H9 (cell line): ENCODE results near the gene LYSMD3. TPM values are rescaled to one million over a fixed set of nuclear protein-coding genes. Genes with fewer than 3 reads are reported as not detected.

Experiments
- DNase-seq: peaks from one replicate; pipeline ENCODE4 v3.0.0-alpha.2; 2017
- H2AFZ ChIP-seq: one replicate; pipeline ENCODE4 v1.6.1; 2013; ENCODE audit warnings: mild to moderate bottlenecking, low read length, control low read depth, moderate library complexity
- H2AK5ac ChIP-seq: 2 replicates; pipeline ENCODE4 v1.6.1; 2013; ENCODE audit warnings: low read length, control low read depth, mixed read lengths; ENCODE audit not compliant: insufficient read length
- H2BK120ac ChIP-seq: one replicate; pipeline ENCODE4 v1.6.1; 2013; ENCODE audit warnings: low read depth, mild to moderate bottlenecking, low read length, control low read depth, inconsistent platforms; ENCODE audit not compliant: poor library complexity, severe bottlenecking
- H2BK12ac ChIP-seq: 2 replicates; pipeline ENCODE4 v1.6.1; 2013; ENCODE audit warnings: low read length, control low read depth, mixed read lengths, low read depth; ENCODE audit not compliant: insufficient read length
- H2BK15ac ChIP-seq: 2 replicates; pipeline ENCODE4 v1.6.1; 2013; ENCODE audit warnings: low read depth, low read length, control low read depth
- H2BK20ac ChIP-seq: one replicate; pipeline ENCODE4 v1.6.1; 2013; ENCODE audit warnings: low read depth, mild to moderate bottlenecking, low read length, control low read depth, inconsistent platforms; ENCODE audit not compliant: poor library complexity, severe bottlenecking
- H2BK5ac ChIP-seq: 2 replicates; pipeline ENCODE4 v1.6.1; 2013; ENCODE audit warnings: low read length, control low read depth, mixed read lengths; ENCODE audit not compliant: insufficient read length
- H3K14ac ChIP-seq: 2 replicates; pipeline ENCODE4 v1.6.1; 2013; ENCODE audit warnings: low read length, control low read depth; ENCODE audit not compliant: insufficient read depth
- H3K18ac ChIP-seq: 2 replicates; pipeline ENCODE4 v1.6.1; 2013; ENCODE audit warnings: low read depth, mild to moderate bottlenecking, mixed read lengths, low read length, control low read depth; ENCODE audit not compliant: insufficient read length
- H3K23ac ChIP-seq: 2 replicates; pipeline ENCODE4 v1.6.1; 2013; ENCODE audit warnings: low read length, control low read depth, mixed read lengths, low read depth; ENCODE audit not compliant: insufficient read length
- H3K23me2 ChIP-seq: 2 replicates; pipeline ENCODE4 v1.6.1; 2013; ENCODE audit warnings: low read depth, mild to moderate bottlenecking, mixed read lengths, low read length, control low read depth; ENCODE audit not compliant: insufficient read length, poor library complexity, severe bottlenecking
- H3K27ac ChIP-seq: 2 replicates; pipeline ENCODE4 v1.5.1; 2013; ENCODE audit warnings: low read length, control low read depth, mixed read lengths, low read depth; ENCODE audit not compliant: insufficient read length
- H3K27me3 ChIP-seq: 2 replicates; pipeline ENCODE4 v1.6.1; 2013; ENCODE audit warnings: low read length, control low read depth, inconsistent platforms; ENCODE audit not compliant: insufficient read depth
- H3K4ac ChIP-seq: 2 replicates; pipeline ENCODE4 v1.6.1; 2013; ENCODE audit warnings: low read depth, mild to moderate bottlenecking, control low read depth, inconsistent platforms, low read length, moderate library complexity
- H3K4me1 ChIP-seq: 2 replicates; pipeline ENCODE4 v1.6.1; 2013; ENCODE audit warnings: low read length, control low read depth, inconsistent platforms; ENCODE audit not compliant: insufficient read depth
- H3K4me2 ChIP-seq: 2 replicates; pipeline ENCODE4 v1.6.1; 2013; ENCODE audit warnings: low read length, control low read depth, mixed read lengths; ENCODE audit not compliant: insufficient read length, insufficient read depth
- H3K56ac ChIP-seq: 2 replicates; pipeline ENCODE4 v1.6.1; 2013; ENCODE audit warnings: low read depth, mild to moderate bottlenecking, mixed read lengths, low read length, control low read depth; ENCODE audit not compliant: insufficient read length
- H3K79me1 ChIP-seq: 2 replicates; pipeline ENCODE4 v1.6.1; 2013; ENCODE audit warnings: low read depth, mild to moderate bottlenecking, moderate library complexity, low read length, control low read depth, inconsistent platforms; ENCODE audit not compliant: insufficient read depth, poor library complexity, severe bottlenecking
- H3K79me2 ChIP-seq: 2 replicates; pipeline ENCODE4 v1.6.1; 2013; ENCODE audit warnings: low read length, control low read depth, inconsistent platforms; ENCODE audit not compliant: insufficient read depth
- H3K9ac ChIP-seq: 2 replicates; pipeline ENCODE4 v1.6.1; 2013; ENCODE audit warnings: low read length, control low read depth, mixed read lengths; ENCODE audit not compliant: insufficient read length; ENCODE audit errors: extremely low read depth
- H3K9me3 ChIP-seq: one replicate; pipeline ENCODE4 v1.6.1; 2013; ENCODE audit warnings: low read depth, low read length, inconsistent platforms; ENCODE audit not compliant: control insufficient read depth
- H3T11ph ChIP-seq: one replicate; pipeline ENCODE4 v1.6.1; 2013; ENCODE audit warnings: mild to moderate bottlenecking, low read length, control low read depth, inconsistent platforms
- H4K20me1 ChIP-seq: one replicate; pipeline ENCODE4 v1.6.1; 2013; ENCODE audit not compliant: control insufficient read depth, insufficient read length, insufficient read depth
- H4K5ac ChIP-seq: 2 replicates; pipeline ENCODE4 v1.6.1; 2013; ENCODE audit warnings: low read depth, mild to moderate bottlenecking, mixed read lengths, low read length, control low read depth; ENCODE audit not compliant: insufficient read length
- H4K8ac ChIP-seq: replicated peaks from 2 replicates; pipeline ENCODE4 v1.6.1; 2013; ENCODE audit warnings: low read length, control low read depth, mixed read lengths, low read depth; ENCODE audit not compliant: insufficient read length
- H4K91ac ChIP-seq: 2 replicates; pipeline ENCODE4 v1.6.1; 2013; ENCODE audit warnings: low read depth, mild to moderate bottlenecking, moderate library complexity, mixed read lengths, low read length, control low read depth; ENCODE audit not compliant: insufficient read length
- H3K27ac Mint-ChIP-seq, 3 experiments: 2 replicates in 2 of 3; 3 replicates in 1 of 3; pipeline ENCODE4 v1.8.0; 2020 to 2021; ENCODE audit warnings: mixed read lengths in 3 of 3, mild to moderate bottlenecking in 1 of 3, moderate library complexity in 1 of 3
- H3K27me3 Mint-ChIP-seq: 2 replicates; pipeline ENCODE4 v1.8.0; 2021; ENCODE audit warnings: low read depth, mild to moderate bottlenecking, moderate library complexity, mixed read lengths
- H3K36me3 Mint-ChIP-seq, 3 experiments: 2 replicates in 2 of 3; 3 replicates in 1 of 3; pipeline ENCODE4 v1.8.0; 2020 to 2021; ENCODE audit warnings: low read depth in 3 of 3, mixed read lengths in 3 of 3; ENCODE audit not compliant: insufficient read depth in 1 of 3
- H3K4me1 Mint-ChIP-seq, 2 experiments: 2 replicates each; pipeline ENCODE4 v1.8.0; 2020; ENCODE audit warnings: mixed read lengths in 2 of 2
- H3K4me3 Mint-ChIP-seq, 2 experiments: 2 replicates in 1 of 2; 3 replicates in 1 of 2; pipeline ENCODE4 v1.8.0; 2020 to 2021; ENCODE audit warnings: mild to moderate bottlenecking in 2 of 2, mixed read lengths in 2 of 2, moderate library complexity in 1 of 2
- H3K9me3 Mint-ChIP-seq, 2 experiments: 2 replicates in 1 of 2; 3 replicates in 1 of 2; pipeline ENCODE4 v1.8.0; 2020; ENCODE audit warnings: mild to moderate bottlenecking in 2 of 2, mixed read lengths in 2 of 2, moderate library complexity in 1 of 2
- CTCF ChIP-seq: fragments of 200-600 bp; sonication (generic); conservative IDR thresholded peaks from 3 replicates; pipeline ENCODE4 v1.8.0; 2021; ENCODE audit warnings: antibody characterized with exemption, mild to moderate bottlenecking
- WGBS: extraction: QIAGEN DNeasy Blood & Tissue Kit; methylation state at CpG from one replicate; pipeline ENCODE4 v1.1.7; 2013; ENCODE audit warnings: missing lambda C conversion rate, low lambda C conversion rate, mixed read lengths; ENCODE audit not compliant: insufficient read length; ENCODE audit errors: extremely low coverage; 5-methylcytosine and 5-hydroxymethylcytosine counted together
- total RNA-seq: library from RNA; stranded (reverse); gene quantifications from 2 replicates; pipeline ENCODE4 v1.2.1, GENCODE V29; 2021

Gene LYSMD3
- total RNA-seq, 1 experiment from 2014 or later = 14.0 TPM

GRCh38 chr5:90542827-90543519 is 13.6 kb upstream of the LYSMD3 start:
- no peak overlapping the region for H3K18ac ChIP-seq
- DNase-seq = no peak
- no peaks in the 10 kb centered on the region for H3K79me1 ChIP-seq
- no peak overlapping the region for H4K8ac ChIP-seq
- no peaks in the 10 kb centered on the region for H4K20me1 ChIP-seq
- no peak overlapping the region for H2AFZ ChIP-seq
- no peak overlapping the region for H3K14ac ChIP-seq
- no peak overlapping the region for H2BK15ac ChIP-seq
- Mint-ChIP-seq H3K9me3 (peaks cover 3 to 6% of the 10 kb centered on the region in 2 experiments), H3K36me3 (peaks cover 0 to 12% (median 2%) of the 10 kb centered on the region in 3 experiments; a peak in 5 of 7 replicates), H3K4me3 (peak overlapping the region in 1 of 2 experiments; percentile 40; a peak in 1 of 5 replicates), H3K27me3 (no peaks in the 10 kb centered on the region), H3K4me1 (peaks cover 43 to 48% of the 10 kb centered on the region in 2 experiments), H3K27ac (peak overlapping the region; percentile 63 to 91 (median 71))
- H3K27ac ChIP-seq = no peak overlapping the region
- H3K23ac ChIP-seq = no peak overlapping the region
- TF ChIP-seq CTCF = no peak
- H2BK5ac ChIP-seq = no peak overlapping the region
- no peak overlapping the region for H3K4ac ChIP-seq
- H2BK120ac ChIP-seq = no peak overlapping the region
- H4K91ac ChIP-seq = no peak overlapping the region
- no peak overlapping the region for H3T11ph ChIP-seq
- H3K27me3 ChIP-seq = no peaks in the 10 kb centered on the region
- no peak overlapping the region for H3K9ac ChIP-seq
- H3K56ac ChIP-seq = no peak overlapping the region
- H2AK5ac ChIP-seq = no peak overlapping the region
- no peak overlapping the region for H4K5ac ChIP-seq
- H3K4me1 ChIP-seq = peaks cover 4% of the 10 kb centered on the region
- H3K79me2 ChIP-seq = no peaks in the 10 kb centered on the region
- no peak overlapping the region for H2BK20ac ChIP-seq
- WGBS = no CpG with 5 or more reads among the region's 4 CpGs
- H3K4me2 ChIP-seq = no peak overlapping the region
- no peak overlapping the region for H2BK12ac ChIP-seq
- no peaks in the 10 kb centered on the region for H3K9me3 ChIP-seq
- H3K23me2 ChIP-seq = no peaks in the 10 kb centered on the region
